PC-3 (cell line): Measurements from ENCODE around the gene CAMK2B.

Experiments
- CTCF ChIP-seq: fragments of 300-600 bp; sonication (generic); conservative IDR thresholded peaks from 2 replicates; pipeline ENCODE4 v1.5.1; 2017; ENCODE audit warnings: antibody characterized with exemption, low read depth, mild to moderate bottlenecking, low read length
- EZH2 ChIP-seq: fragments of 300-600 bp; sonication (generic); IDR thresholded peaks from one replicate; pipeline ENCODE4 v1.6.1; 2017; ENCODE audit warnings: antibody characterized with exemption, mild to moderate bottlenecking, low read length; ENCODE audit not compliant: unreplicated experiment
- EZH2phosphoT487 ChIP-seq: fragments of 300-600 bp; sonication (generic); IDR thresholded peaks from 2 replicates; pipeline ENCODE4 v1.6.1; 2018; ENCODE audit warnings: mild to moderate bottlenecking, antibody characterized with exemption, low read length, borderline replicate concordance

GRCh38 chr7:44327981-44328380, 2.6 kb upstream of the CAMK2B start:
- no peak for TF ChIP-seq EZH2
- no peak for TF ChIP-seq CTCF
- no peak for TF ChIP-seq EZH2phosphoT487
